ENCODE data around the gene USP2.

Gene USP2

GRCh38 chr11:119343726-119344125, 37.8 kb downstream of the USP2 start:
- peaks cover 14% of the 10 kb centered on the region for H3K4me1 ChIP-seq (ENCODE audit: insufficient read depth, low read length)
- H3K9ac ChIP-seq (ENCODE audit: low read length), result no peak overlapping the region
- H3K9me3 ChIP-seq (ENCODE audit: low read length), result no peaks in the 10 kb centered on the region
- H3K4me3 ChIP-seq (ENCODE audit: low read depth in 1 of 2, low read length in 2 of 2), result no peak overlapping the region
- no peaks in the 10 kb centered on the region for H3K36me3 ChIP-seq (ENCODE audit: insufficient read depth, low read length)
- no peak overlapping the region for H3K27ac ChIP-seq (ENCODE audit: low read depth, low read length)
- peaks cover 0 to 11% of the 10 kb centered on the region in 2 donors for H3K27me3 ChIP-seq (ENCODE audit: control insufficient read depth in 1 of 2, insufficient read depth in 2 of 2, low read length in 2 of 2)

GRCh38 chr11:119342362-119343130, 38.9 kb downstream of the USP2 start:
- peaks cover 0 to 11% of the 10 kb centered on the region in 2 donors for H3K27me3 ChIP-seq (ENCODE audit: control insufficient read depth in 1 of 2, insufficient read depth in 2 of 2, low read length in 2 of 2)
- no peaks in the 10 kb centered on the region for H3K36me3 ChIP-seq (ENCODE audit: insufficient read depth, low read length)
- H3K9ac ChIP-seq (ENCODE audit: low read length), result no peak overlapping the region
- no peaks in the 10 kb centered on the region for H3K9me3 ChIP-seq (ENCODE audit: low read length)
- peaks cover 26% of the 10 kb centered on the region for H3K4me1 ChIP-seq (ENCODE audit: insufficient read depth, low read length)
- no peak overlapping the region for H3K4me3 ChIP-seq (ENCODE audit: low read depth in 1 of 2, low read length in 2 of 2)
- H3K27ac ChIP-seq (ENCODE audit: low read depth, low read length), result no peak overlapping the region

- Histone ChIP-seq H3K36me3 (ENCODE audit: insufficient read depth, low read length) (no peaks in the 10 kb centered on the region), H3K4me1 (ENCODE audit: insufficient read depth, low read length) (peaks cover 29% of the 10 kb centered on the region), H3K27ac (ENCODE audit: low read depth, low read length) (no peak overlapping the region), H3K27me3 (ENCODE audit: control insufficient read depth in 1 of 2, insufficient read depth in 2 of 2, low read length in 2 of 2) (peaks cover 0 to 11% of the 10 kb centered on the region in 2 donors), H3K9ac (ENCODE audit: low read length) (no peak overlapping the region), H3K4me3 (ENCODE audit: low read depth in 1 of 2, low read length in 2 of 2) (no peak overlapping the region), H3K9me3 (ENCODE audit: low read length) (no peaks in the 10 kb centered on the region)
Observed at GRCh38 chr11:119342023-119342300, 39.5 kb downstream of the USP2 start.

- no peaks in the 10 kb centered on the region for H3K9me3 ChIP-seq (ENCODE audit: low read length)
- H3K9ac ChIP-seq (ENCODE audit: low read length), result no peak overlapping the region
- peak overlapping the region in 1 of 2 donors; percentile 38 for H3K4me3 ChIP-seq (ENCODE audit: low read depth in 1 of 2, low read length in 2 of 2)
- H3K27me3 ChIP-seq (ENCODE audit: control insufficient read depth in 1 of 2, insufficient read depth in 2 of 2, low read length in 2 of 2), result peaks cover 0 to 11% of the 10 kb centered on the region in 2 donors
- H3K27ac ChIP-seq (ENCODE audit: low read depth, low read length), result no peak overlapping the region
- peaks cover 29% of the 10 kb centered on the region for H3K4me1 ChIP-seq (ENCODE audit: insufficient read depth, low read length)
- peaks cover 4% of the 10 kb centered on the region for H3K36me3 ChIP-seq (ENCODE audit: insufficient read depth, low read length)
Observed at GRCh38 chr11:119341222-119342022, 40.1 kb downstream of the USP2 start.

GRCh38 chr11:119340335-119341221, 40.9 kb downstream of the USP2 start, which contains the start of gene C1QTNF5:
TSS of gene C1QTNF5 (minus strand) at chr11:119340883. CDS start at chr11:119340397, 486 bp downstream.
- Histone ChIP-seq H3K27ac (ENCODE audit: low read depth, low read length) (peak within 1 kb of the TSS; percentile 27), H3K9ac (ENCODE audit: low read length) (no peak within 1 kb of the TSS), H3K27me3 (ENCODE audit: control insufficient read depth in 1 of 2, insufficient read depth in 2 of 2, low read length in 2 of 2) (peaks cover 0 to 11% of the 10 kb centered on the region in 2 donors), H3K36me3 (ENCODE audit: insufficient read depth, low read length) (peaks cover 8% of the 10 kb centered on the region), H3K9me3 (ENCODE audit: low read length) (no peaks in the 10 kb centered on the region), H3K4me1 (ENCODE audit: insufficient read depth, low read length) (peaks cover 32% of the 10 kb centered on the region), H3K4me3 (ENCODE audit: low read depth in 1 of 2, low read length in 2 of 2) (peak within 1 kb of the TSS; percentile 22 to 38)

- Histone ChIP-seq H3K4me3 (ENCODE audit: low read depth in 1 of 2, low read length in 2 of 2) (peak overlapping the region; percentile 22 to 38), H3K4me1 (ENCODE audit: insufficient read depth, low read length) (peaks cover 40% of the 10 kb centered on the region)
Observed at GRCh38 chr11:119339589-119340334, 41.7 kb downstream of the USP2 start.

GRCh38 chr11:119338965-119339588, 42.4 kb downstream of the USP2 start:
- Histone ChIP-seq H3K9ac (ENCODE audit: low read length) (no peak overlapping the region), H3K27me3 (ENCODE audit: control insufficient read depth in 1 of 2, insufficient read depth in 2 of 2, low read length in 2 of 2) (peaks cover 0 to 11% of the 10 kb centered on the region in 2 donors), H3K27ac (ENCODE audit: low read depth, low read length) (peak overlapping the region; percentile 16), H3K4me1 (ENCODE audit: insufficient read depth, low read length) (peaks cover 41% of the 10 kb centered on the region), H3K36me3 (ENCODE audit: insufficient read depth, low read length) (peaks cover 8% of the 10 kb centered on the region), H3K4me3 (ENCODE audit: low read depth in 1 of 2, low read length in 2 of 2) (peak overlapping the region; percentile 22 to 38), H3K9me3 (ENCODE audit: low read length) (no peaks in the 10 kb centered on the region)

More at GRCh38 chr11:119339589-119340334, 41.7 kb downstream of the USP2 start:
- Histone ChIP-seq H3K27ac (ENCODE audit: low read depth, low read length) (peak overlapping the region; percentile 27), H3K36me3 (ENCODE audit: insufficient read depth, low read length) (peaks cover 8% of the 10 kb centered on the region), H3K9me3 (ENCODE audit: low read length) (no peaks in the 10 kb centered on the region), H3K27me3 (ENCODE audit: control insufficient read depth in 1 of 2, insufficient read depth in 2 of 2, low read length in 2 of 2) (peaks cover 0 to 11% of the 10 kb centered on the region in 2 donors), H3K9ac (ENCODE audit: low read length) (no peak overlapping the region)

GRCh38 chr11:119338318-119338890, 43.1 kb downstream of the USP2 start:
- H3K27ac ChIP-seq (ENCODE audit: low read depth, low read length), result peak overlapping the region; percentile 16
- H3K9ac ChIP-seq (ENCODE audit: low read length), result no peak overlapping the region
- H3K9me3 ChIP-seq (ENCODE audit: low read length), result no peaks in the 10 kb centered on the region
- peaks cover 41% of the 10 kb centered on the region for H3K4me1 ChIP-seq (ENCODE audit: insufficient read depth, low read length)
- H3K36me3 ChIP-seq (ENCODE audit: insufficient read depth, low read length), result peaks cover 8% of the 10 kb centered on the region
- H3K27me3 ChIP-seq (ENCODE audit: control insufficient read depth in 1 of 2, insufficient read depth in 2 of 2, low read length in 2 of 2), result peaks cover 0 to 11% of the 10 kb centered on the region in 2 donors
- H3K4me3 ChIP-seq (ENCODE audit: low read depth in 1 of 2, low read length in 2 of 2), result peak overlapping the region; percentile 6 to 38

- no peak overlapping the region for H3K9ac ChIP-seq (ENCODE audit: low read length)
- H3K4me3 ChIP-seq (ENCODE audit: low read depth in 1 of 2, low read length in 2 of 2), result peak overlapping the region in 1 of 2 donors; percentile 6
- H3K36me3 ChIP-seq (ENCODE audit: insufficient read depth, low read length), result peaks cover 8% of the 10 kb centered on the region
- H3K4me1 ChIP-seq (ENCODE audit: insufficient read depth, low read length), result peaks cover 41% of the 10 kb centered on the region
- peak overlapping the region; percentile 16 for H3K27ac ChIP-seq (ENCODE audit: low read depth, low read length)
- peaks cover 0 to 11% of the 10 kb centered on the region in 2 donors for H3K27me3 ChIP-seq (ENCODE audit: control insufficient read depth in 1 of 2, insufficient read depth in 2 of 2, low read length in 2 of 2)
- no peaks in the 10 kb centered on the region for H3K9me3 ChIP-seq (ENCODE audit: low read length)
Observed at GRCh38 chr11:119337581-119338317, 43.7 kb downstream of the USP2 start.
